H9 (cell line): ENCODE results near the gene ODC1. TPM values are rescaled to one million over a fixed set of nuclear protein-coding genes. Genes with fewer than 3 reads are reported as not detected.

Experiments
- DNase-seq: peaks from one replicate; pipeline ENCODE4 v3.0.0-alpha.2; 2017
- H2AFZ ChIP-seq: one replicate; pipeline ENCODE4 v1.6.1; 2013; ENCODE audit warnings: mild to moderate bottlenecking, low read length, control low read depth, moderate library complexity
- H2AK5ac ChIP-seq: 2 replicates; pipeline ENCODE4 v1.6.1; 2013; ENCODE audit warnings: low read length, control low read depth, mixed read lengths; ENCODE audit not compliant: insufficient read length
- H2BK120ac ChIP-seq: one replicate; pipeline ENCODE4 v1.6.1; 2013; ENCODE audit warnings: low read depth, mild to moderate bottlenecking, low read length, control low read depth, inconsistent platforms; ENCODE audit not compliant: poor library complexity, severe bottlenecking
- H2BK12ac ChIP-seq: 2 replicates; pipeline ENCODE4 v1.6.1; 2013; ENCODE audit warnings: low read length, control low read depth, mixed read lengths, low read depth; ENCODE audit not compliant: insufficient read length
- H2BK15ac ChIP-seq: 2 replicates; pipeline ENCODE4 v1.6.1; 2013; ENCODE audit warnings: low read depth, low read length, control low read depth
- H2BK20ac ChIP-seq: one replicate; pipeline ENCODE4 v1.6.1; 2013; ENCODE audit warnings: low read depth, mild to moderate bottlenecking, low read length, control low read depth, inconsistent platforms; ENCODE audit not compliant: poor library complexity, severe bottlenecking
- H2BK5ac ChIP-seq: 2 replicates; pipeline ENCODE4 v1.6.1; 2013; ENCODE audit warnings: low read length, control low read depth, mixed read lengths; ENCODE audit not compliant: insufficient read length
- H3K14ac ChIP-seq: 2 replicates; pipeline ENCODE4 v1.6.1; 2013; ENCODE audit warnings: low read length, control low read depth; ENCODE audit not compliant: insufficient read depth
- H3K18ac ChIP-seq: 2 replicates; pipeline ENCODE4 v1.6.1; 2013; ENCODE audit warnings: low read depth, mild to moderate bottlenecking, mixed read lengths, low read length, control low read depth; ENCODE audit not compliant: insufficient read length
- H3K23ac ChIP-seq: 2 replicates; pipeline ENCODE4 v1.6.1; 2013; ENCODE audit warnings: low read length, control low read depth, mixed read lengths, low read depth; ENCODE audit not compliant: insufficient read length
- H3K23me2 ChIP-seq: 2 replicates; pipeline ENCODE4 v1.6.1; 2013; ENCODE audit warnings: low read depth, mild to moderate bottlenecking, mixed read lengths, low read length, control low read depth; ENCODE audit not compliant: insufficient read length, poor library complexity, severe bottlenecking
- H3K27ac ChIP-seq: 2 replicates; pipeline ENCODE4 v1.5.1; 2013; ENCODE audit warnings: low read length, control low read depth, mixed read lengths, low read depth; ENCODE audit not compliant: insufficient read length
- H3K27me3 ChIP-seq: 2 replicates; pipeline ENCODE4 v1.6.1; 2013; ENCODE audit warnings: low read length, control low read depth, inconsistent platforms; ENCODE audit not compliant: insufficient read depth
- H3K4ac ChIP-seq: 2 replicates; pipeline ENCODE4 v1.6.1; 2013; ENCODE audit warnings: low read depth, mild to moderate bottlenecking, control low read depth, inconsistent platforms, low read length, moderate library complexity
- H3K4me1 ChIP-seq: 2 replicates; pipeline ENCODE4 v1.6.1; 2013; ENCODE audit warnings: low read length, control low read depth, inconsistent platforms; ENCODE audit not compliant: insufficient read depth
- H3K4me2 ChIP-seq: 2 replicates; pipeline ENCODE4 v1.6.1; 2013; ENCODE audit warnings: low read length, control low read depth, mixed read lengths; ENCODE audit not compliant: insufficient read length, insufficient read depth
- H3K56ac ChIP-seq: 2 replicates; pipeline ENCODE4 v1.6.1; 2013; ENCODE audit warnings: low read depth, mild to moderate bottlenecking, mixed read lengths, low read length, control low read depth; ENCODE audit not compliant: insufficient read length
- H3K79me1 ChIP-seq: 2 replicates; pipeline ENCODE4 v1.6.1; 2013; ENCODE audit warnings: low read depth, mild to moderate bottlenecking, moderate library complexity, low read length, control low read depth, inconsistent platforms; ENCODE audit not compliant: insufficient read depth, poor library complexity, severe bottlenecking
- H3K79me2 ChIP-seq: 2 replicates; pipeline ENCODE4 v1.6.1; 2013; ENCODE audit warnings: low read length, control low read depth, inconsistent platforms; ENCODE audit not compliant: insufficient read depth
- H3K9ac ChIP-seq: 2 replicates; pipeline ENCODE4 v1.6.1; 2013; ENCODE audit warnings: low read length, control low read depth, mixed read lengths; ENCODE audit not compliant: insufficient read length; ENCODE audit errors: extremely low read depth
- H3K9me3 ChIP-seq: one replicate; pipeline ENCODE4 v1.6.1; 2013; ENCODE audit warnings: low read depth, low read length, inconsistent platforms; ENCODE audit not compliant: control insufficient read depth
- H3T11ph ChIP-seq: one replicate; pipeline ENCODE4 v1.6.1; 2013; ENCODE audit warnings: mild to moderate bottlenecking, low read length, control low read depth, inconsistent platforms
- H4K20me1 ChIP-seq: one replicate; pipeline ENCODE4 v1.6.1; 2013; ENCODE audit not compliant: control insufficient read depth, insufficient read length, insufficient read depth
- H4K5ac ChIP-seq: 2 replicates; pipeline ENCODE4 v1.6.1; 2013; ENCODE audit warnings: low read depth, mild to moderate bottlenecking, mixed read lengths, low read length, control low read depth; ENCODE audit not compliant: insufficient read length
- H4K8ac ChIP-seq: replicated peaks from 2 replicates; pipeline ENCODE4 v1.6.1; 2013; ENCODE audit warnings: low read length, control low read depth, mixed read lengths, low read depth; ENCODE audit not compliant: insufficient read length
- H4K91ac ChIP-seq: 2 replicates; pipeline ENCODE4 v1.6.1; 2013; ENCODE audit warnings: low read depth, mild to moderate bottlenecking, moderate library complexity, mixed read lengths, low read length, control low read depth; ENCODE audit not compliant: insufficient read length
- H3K27ac Mint-ChIP-seq, 3 experiments: 2 replicates in 2 of 3; 3 replicates in 1 of 3; pipeline ENCODE4 v1.8.0; 2020 to 2021; ENCODE audit warnings: mixed read lengths in 3 of 3, mild to moderate bottlenecking in 1 of 3, moderate library complexity in 1 of 3
- H3K27me3 Mint-ChIP-seq: 2 replicates; pipeline ENCODE4 v1.8.0; 2021; ENCODE audit warnings: low read depth, mild to moderate bottlenecking, moderate library complexity, mixed read lengths
- H3K36me3 Mint-ChIP-seq, 3 experiments: 2 replicates in 2 of 3; 3 replicates in 1 of 3; pipeline ENCODE4 v1.8.0; 2020 to 2021; ENCODE audit warnings: low read depth in 3 of 3, mixed read lengths in 3 of 3; ENCODE audit not compliant: insufficient read depth in 1 of 3
- H3K4me1 Mint-ChIP-seq, 2 experiments: 2 replicates each; pipeline ENCODE4 v1.8.0; 2020; ENCODE audit warnings: mixed read lengths in 2 of 2
- H3K4me3 Mint-ChIP-seq, 2 experiments: 2 replicates in 1 of 2; 3 replicates in 1 of 2; pipeline ENCODE4 v1.8.0; 2020 to 2021; ENCODE audit warnings: mild to moderate bottlenecking in 2 of 2, mixed read lengths in 2 of 2, moderate library complexity in 1 of 2
- H3K9me3 Mint-ChIP-seq, 2 experiments: 2 replicates in 1 of 2; 3 replicates in 1 of 2; pipeline ENCODE4 v1.8.0; 2020; ENCODE audit warnings: mild to moderate bottlenecking in 2 of 2, mixed read lengths in 2 of 2, moderate library complexity in 1 of 2
- WGBS: extraction: QIAGEN DNeasy Blood & Tissue Kit; methylation state at CpG from one replicate; pipeline ENCODE4 v1.1.7; 2013; ENCODE audit warnings: missing lambda C conversion rate, low lambda C conversion rate, mixed read lengths; ENCODE audit not compliant: insufficient read length; ENCODE audit errors: extremely low coverage; 5-methylcytosine and 5-hydroxymethylcytosine counted together
- total RNA-seq: library from RNA; stranded (reverse); gene quantifications from 2 replicates; pipeline ENCODE4 v1.2.1, GENCODE V29; 2021
- TF ChIP-seq, protein P1 (sequence below): fragments of 200-600 bp; sonication (generic); conservative IDR thresholded peaks from 3 replicates; pipeline ENCODE4 v1.8.0; 2021; ENCODE audit warnings: antibody characterized with exemption, mild to moderate bottlenecking

ODC1 gene
- total RNA-seq, 1 experiment from 2014 or later = 48.3 TPM

GRCh38 chr2:10449838-10450691 is 1.9 kb upstream of the ODC1 start:
- H3K9me3 Mint-ChIP-seq = no peaks in the 10 kb centered on the region
- WGBS = no CpG with 5 or more reads among the region's 22 CpGs
- Histone ChIP-seq H4K5ac (no peak overlapping the region), H3T11ph (no peak overlapping the region), H3K4me2 (no peak overlapping the region), H4K8ac (no peak overlapping the region), H3K9ac (no peak overlapping the region), H2BK5ac (no peak overlapping the region), H3K27ac (no peak overlapping the region), H3K23me2 (peaks cover 8% of the 10 kb centered on the region), H3K23ac (no peak overlapping the region), H3K18ac (no peak overlapping the region), H2BK20ac (no peak overlapping the region), H3K79me2 (peaks cover 4% of the 10 kb centered on the region; the same call in 1 of the 2 replicates), H3K4ac (no peak overlapping the region), H3K4me1 (no peaks in the 10 kb centered on the region; the same call in 1 of the 2 replicates), H2BK15ac (no peak overlapping the region), H4K91ac (no peak overlapping the region), H3K56ac (no peak overlapping the region), H3K27me3 (peaks cover 3% of the 10 kb centered on the region; the same call in 1 of the 2 replicates), H3K14ac (no peak overlapping the region; the same call in 1 of the 2 replicates), H2BK120ac (no peak overlapping the region), H2BK12ac (no peak overlapping the region), H2AFZ (no peak overlapping the region), H3K79me1 (no peaks in the 10 kb centered on the region), H3K9me3 (no peaks in the 10 kb centered on the region), H4K20me1 (no peaks in the 10 kb centered on the region), H2AK5ac (no peak overlapping the region)
- peaks cover 0 to 3% (median 0%) of the 10 kb centered on the region in 3 experiments; a peak in 3 of 7 replicates for H3K36me3 Mint-ChIP-seq
- peaks cover 18 to 28% of the 10 kb centered on the region in 2 experiments for H3K4me1 Mint-ChIP-seq
- peak overlapping the region; percentile 59 to 80 for H3K4me3 Mint-ChIP-seq
- H3K27me3 Mint-ChIP-seq = peaks cover 25% of the 10 kb centered on the region
- DNase-seq = no peak
- no peak overlapping the region for H3K27ac Mint-ChIP-seq
- TF ChIP-seq, protein P1, sequence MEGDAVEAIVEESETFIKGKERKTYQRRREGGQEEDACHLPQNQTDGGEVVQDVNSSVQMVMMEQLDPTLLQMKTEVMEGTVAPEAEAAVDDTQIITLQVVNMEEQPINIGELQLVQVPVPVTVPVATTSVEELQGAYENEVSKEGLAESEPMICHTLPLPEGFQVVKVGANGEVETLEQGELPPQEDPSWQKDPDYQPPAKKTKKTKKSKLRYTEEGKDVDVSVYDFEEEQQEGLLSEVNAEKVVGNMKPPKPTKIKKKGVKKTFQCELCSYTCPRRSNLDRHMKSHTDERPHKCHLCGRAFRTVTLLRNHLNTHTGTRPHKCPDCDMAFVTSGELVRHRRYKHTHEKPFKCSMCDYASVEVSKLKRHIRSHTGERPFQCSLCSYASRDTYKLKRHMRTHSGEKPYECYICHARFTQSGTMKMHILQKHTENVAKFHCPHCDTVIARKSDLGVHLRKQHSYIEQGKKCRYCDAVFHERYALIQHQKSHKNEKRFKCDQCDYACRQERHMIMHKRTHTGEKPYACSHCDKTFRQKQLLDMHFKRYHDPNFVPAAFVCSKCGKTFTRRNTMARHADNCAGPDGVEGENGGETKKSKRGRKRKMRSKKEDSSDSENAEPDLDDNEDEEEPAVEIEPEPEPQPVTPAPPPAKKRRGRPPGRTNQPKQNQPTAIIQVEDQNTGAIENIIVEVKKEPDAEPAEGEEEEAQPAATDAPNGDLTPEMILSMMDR = no peak
